Measurements from ENCODE around the gene AREL1.

- no peak for TF ChIP-seq CTCF (IDR thresholded peaks at IDR 0.05; ENCODE audit: extremely low read depth in 1 of 2, insufficient read depth in 1 of 2, low read depth in 1 of 2, low read length in 2 of 2)
- TF ChIP-seq POLR2A (IDR thresholded peaks at IDR 0.05; ENCODE audit: low read depth, low read length) = no peak
- TF ChIP-seq, protein P1, sequence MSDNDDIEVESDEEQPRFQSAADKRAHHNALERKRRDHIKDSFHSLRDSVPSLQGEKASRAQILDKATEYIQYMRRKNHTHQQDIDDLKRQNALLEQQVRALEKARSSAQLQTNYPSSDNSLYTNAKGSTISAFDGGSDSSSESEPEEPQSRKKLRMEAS (IDR thresholded peaks at IDR 0.05; ENCODE audit: insufficient read depth, insufficient read length) = no peak
- TF ChIP-seq JUN (IDR thresholded peaks at IDR 0.05; ENCODE audit: borderline replicate concordance, insufficient read depth, insufficient read length, low read depth) = no peak
- no peak for TF ChIP-seq POLR2AphosphoS5 (IDR thresholded peaks at IDR 0.05; ENCODE audit: insufficient read depth, low read depth, low read length)
Observed at GRCh38 chr14:74637178-74637550, 75.7 kb downstream of the AREL1 start.
